Liver (tissue), 9 donors: ENCODE data around the gene ARHGEF7. TPM values are rescaled to one million over a fixed set of nuclear protein-coding genes. Genes with fewer than 3 reads are reported as not detected.

Source experiments
- DNase-seq: peaks from one replicate; pipeline ENCODE4 v3.0.0-alpha.2; 2017; ENCODE audit warnings: low spot score
- H3K27ac ChIP-seq, 2 donors: one replicate each; pipeline ENCODE4 v1.7.0; 2013; ENCODE audit warnings: inconsistent platforms in 2 of 2, low read length in 2 of 2, control low read depth in 1 of 2, low read depth in 1 of 2, mild to moderate bottlenecking in 1 of 2
- H3K27me3 ChIP-seq, 4 donors: one replicate each; pipeline versions ENCODE4 v1.6.1 to v1.7.0; 2013; ENCODE audit warnings: low read length in 3 of 4, inconsistent platforms in 1 of 4, mild to moderate bottlenecking in 1 of 4, moderate library complexity in 1 of 4; ENCODE audit not compliant: control insufficient read depth in 4 of 4, insufficient read depth in 4 of 4
- H3K36me3 ChIP-seq, 4 donors: one replicate each; pipeline versions ENCODE4 v1.6.1 to v1.7.0; 2013; ENCODE audit warnings: low read length in 3 of 4, mild to moderate bottlenecking in 3 of 4, low read depth in 1 of 4, moderate library complexity in 1 of 4; ENCODE audit not compliant: control insufficient read depth in 4 of 4, insufficient read depth in 3 of 4
- H3K4me1 ChIP-seq, 4 donors: one replicate each; pipeline versions ENCODE4 v1.6.1 to v1.7.0; 2013; ENCODE audit warnings: low read length in 3 of 4, mild to moderate bottlenecking in 3 of 4, moderate library complexity in 1 of 4; ENCODE audit not compliant: control insufficient read depth in 4 of 4, insufficient read depth in 4 of 4
- H3K4me3 ChIP-seq, 3 donors: one replicate each; pipeline versions ENCODE4 v1.6.1 to v1.7.0; 2013; ENCODE audit warnings: low read length in 3 of 3, control low read depth in 1 of 3, low read depth in 1 of 3, mild to moderate bottlenecking in 1 of 3
- H3K9ac ChIP-seq, 2 donors: one replicate each; pipeline ENCODE4 v1.7.0; 2013; ENCODE audit warnings: low read length in 2 of 2, mild to moderate bottlenecking in 2 of 2, moderate library complexity in 2 of 2, control low read depth in 1 of 2, low read depth in 1 of 2
- H3K9me3 ChIP-seq, 4 donors: one replicate each; pipeline versions ENCODE4 v1.6.1 to v1.7.0; 2013; ENCODE audit warnings: low read length in 3 of 4; ENCODE audit not compliant: control insufficient read depth in 4 of 4
- EGR1 ChIP-seq, 2 donors: IDR thresholded peaks; 2 replicates each; pipeline ENCODE4 v1.6.1; 2016 to 2018; ENCODE audit warnings: antibody characterized with exemption in 2 of 2, low read depth in 2 of 2
- FOXA1 ChIP-seq: IDR thresholded peaks from 2 replicates; pipeline ENCODE4 v1.6.1; 2016; ENCODE audit warnings: antibody characterized with exemption
- HNF4A ChIP-seq, 2 donors: conservative IDR thresholded peaks; 2 replicates each; pipeline ENCODE4 v1.6.1; 2016; ENCODE audit warnings: antibody characterized with exemption in 2 of 2, mild to moderate bottlenecking in 2 of 2
- HNF4G ChIP-seq: IDR thresholded peaks from 2 replicates; pipeline ENCODE4 v1.6.1; 2016; ENCODE audit warnings: antibody characterized with exemption
- JUND ChIP-seq, 2 donors: IDR thresholded peaks; 2 replicates each; pipeline ENCODE4 v1.6.1; 2016; ENCODE audit warnings: antibody characterized with exemption in 2 of 2
- NR2F2 ChIP-seq: IDR thresholded peaks from 2 replicates; pipeline ENCODE4 v1.6.1; 2016; ENCODE audit warnings: antibody characterized with exemption
- RAD21 ChIP-seq, 2 donors: IDR thresholded peaks; 2 replicates each; pipeline ENCODE4 v1.6.1; 2016; ENCODE audit warnings: antibody characterized with exemption in 2 of 2, mild to moderate bottlenecking in 2 of 2
- RXRA ChIP-seq, 2 donors: IDR thresholded peaks; 2 replicates each; pipeline ENCODE4 v1.6.1; 2017 to 2018; ENCODE audit warnings: antibody characterized with exemption in 2 of 2, mild to moderate bottlenecking in 1 of 2
- SP1 ChIP-seq: IDR thresholded peaks from 2 replicates; pipeline ENCODE4 v1.6.1; 2018; ENCODE audit warnings: antibody characterized with exemption, mild to moderate bottlenecking
- TAF1 ChIP-seq: conservative IDR thresholded peaks from 2 replicates; pipeline ENCODE4 v1.6.1; 2016; ENCODE audit warnings: antibody characterized with exemption, mild to moderate bottlenecking
- YY1 ChIP-seq: IDR thresholded peaks from 2 replicates; pipeline ENCODE4 v1.6.1; 2016; ENCODE audit warnings: antibody characterized with exemption, mild to moderate bottlenecking
- WGBS: extraction: QIAGEN DNeasy Blood & Tissue Kit; methylation state at CpG from one replicate; pipeline ENCODE4 v1.1.7; 2013; 5-methylcytosine and 5-hydroxymethylcytosine counted together
- polyA plus RNA-seq, 2 donors: library from polyadenylated mRNA; stranded (reverse) in 1 of 2; unstranded in 1 of 2; fragments of 200-250 nt in 1 of 2; fragments of >200 nt in 1 of 2; fragmentation: Nextera tagmentation in 1 of 2; extraction: Ambion mirVana in 1 of 2; gene quantifications; one replicate each; pipeline versions ENCODE4 v1.2.1 to v1.2.3, GENCODE V29; 2013 to 2015
- total RNA-seq, 2 donors: library from RNA; depleted of rRNA; stranded (reverse); fragments of >200 nt; gene quantifications; one replicate each; pipeline ENCODE4 v1.2.3, GENCODE V29; 2014
- TF ChIP-seq, protein P1 (sequence below): IDR thresholded peaks from 2 replicates; pipeline ENCODE4 v1.6.1; 2016; ENCODE audit warnings: antibody characterized with exemption
- TF ChIP-seq, protein P2 (sequence below): IDR thresholded peaks from 2 replicates; pipeline ENCODE4 v1.6.1; 2016; ENCODE audit warnings: antibody characterized with exemption
- TF ChIP-seq, protein P3 (sequence below): IDR thresholded peaks from 2 replicates; pipeline ENCODE4 v1.6.1; 2016; ENCODE audit warnings: antibody characterized with exemption
- TF ChIP-seq, protein P4 (sequence below): fragments of 150-350 bp; IDR thresholded peaks from 2 replicates; pipeline ENCODE4 v1.5.1; 2017; ENCODE audit warnings: improper control_type of control experiment, low read depth, low read length; ENCODE audit not compliant: missing input control
- donor health status: healthy.
- donor health status: healthy.
- donor health status: healthy.
- donor health status: healthy.
- donor health status: healthy.

The ARHGEF7 gene
- total and polyA plus RNA-seq, 4 donors = 10.3 to 37.5 (median 20.1) TPM

DNA sequence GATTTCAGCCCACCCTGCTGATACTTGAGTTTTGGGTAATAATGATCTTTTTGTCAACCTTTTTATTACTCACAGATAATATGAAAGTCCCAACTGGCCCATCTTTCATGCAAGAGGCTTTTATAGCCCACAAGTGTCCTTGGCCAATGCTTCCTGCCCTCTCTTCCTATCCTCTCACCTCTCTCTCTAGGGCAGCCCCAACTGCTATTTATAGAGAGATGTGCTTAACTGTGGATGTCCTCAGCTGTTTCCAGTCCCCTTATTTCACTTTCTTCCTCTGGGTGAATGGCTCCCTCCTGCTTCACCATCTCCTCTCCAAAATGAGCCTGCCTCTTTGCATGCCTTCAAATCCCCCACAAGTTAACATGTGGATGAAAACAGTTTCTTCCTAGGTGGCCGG, 27.4 kb downstream of the ARHGEF7 start:
- WGBS = 67% methylated on average over 1 of the region's 1 CpG
- no peak for DNase-seq

DNA sequence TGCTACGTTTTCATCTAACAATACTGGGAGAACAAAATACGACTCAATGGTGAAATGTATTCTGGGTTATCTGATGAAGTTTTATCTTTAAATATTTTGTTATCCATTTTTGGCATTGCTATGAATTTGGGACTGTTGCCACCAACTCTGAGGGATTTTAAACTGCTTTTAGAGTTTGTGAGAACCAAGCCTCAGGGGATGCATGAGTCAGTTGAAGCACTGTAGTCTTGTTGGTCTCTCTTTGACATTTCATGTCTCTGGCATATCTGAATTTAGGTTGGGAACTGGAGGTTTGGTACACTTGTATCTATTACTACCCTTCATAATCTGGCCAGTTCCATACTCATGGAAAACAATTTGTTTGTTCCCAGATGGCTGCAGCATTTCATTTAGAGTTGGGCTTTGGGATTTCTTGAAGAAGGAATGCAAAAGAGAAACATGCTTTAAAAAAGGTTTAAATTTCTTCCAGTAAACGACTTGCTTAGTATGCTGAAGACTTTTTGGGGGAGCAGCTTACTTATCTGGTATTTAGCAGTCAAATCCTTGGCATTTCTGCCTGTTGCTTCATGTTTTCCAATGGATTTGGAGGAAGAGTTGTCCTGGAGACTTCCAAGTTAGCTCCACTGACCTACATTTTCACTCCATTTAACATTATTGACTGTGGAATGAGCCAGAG, 28.9 kb downstream of the ARHGEF7 start:
- TF ChIP-seq EGR1 (IDR thresholded peaks at IDR 0.05; ENCODE audit: low read depth in 2 of 2) (no peak), SP1 (no peak), TAF1 (no peak), RXRA (IDR thresholded peaks at IDR 0.05) (no peak), HNF4A (conservative IDR thresholded peaks at IDR 0.05) (no peak), YY1 (no peak), FOXA1 (no peak), NR2F2 (no peak), JUND (IDR thresholded peaks at IDR 0.05) (no peak), HNF4G (no peak), RAD21 (IDR thresholded peaks at IDR 0.05) (no peak)
- TF ChIP-seq, protein P1, sequence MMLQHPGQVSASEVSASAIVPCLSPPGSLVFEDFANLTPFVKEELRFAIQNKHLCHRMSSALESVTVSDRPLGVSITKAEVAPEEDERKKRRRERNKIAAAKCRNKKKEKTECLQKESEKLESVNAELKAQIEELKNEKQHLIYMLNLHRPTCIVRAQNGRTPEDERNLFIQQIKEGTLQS = no peak
- TF ChIP-seq, protein P2, sequence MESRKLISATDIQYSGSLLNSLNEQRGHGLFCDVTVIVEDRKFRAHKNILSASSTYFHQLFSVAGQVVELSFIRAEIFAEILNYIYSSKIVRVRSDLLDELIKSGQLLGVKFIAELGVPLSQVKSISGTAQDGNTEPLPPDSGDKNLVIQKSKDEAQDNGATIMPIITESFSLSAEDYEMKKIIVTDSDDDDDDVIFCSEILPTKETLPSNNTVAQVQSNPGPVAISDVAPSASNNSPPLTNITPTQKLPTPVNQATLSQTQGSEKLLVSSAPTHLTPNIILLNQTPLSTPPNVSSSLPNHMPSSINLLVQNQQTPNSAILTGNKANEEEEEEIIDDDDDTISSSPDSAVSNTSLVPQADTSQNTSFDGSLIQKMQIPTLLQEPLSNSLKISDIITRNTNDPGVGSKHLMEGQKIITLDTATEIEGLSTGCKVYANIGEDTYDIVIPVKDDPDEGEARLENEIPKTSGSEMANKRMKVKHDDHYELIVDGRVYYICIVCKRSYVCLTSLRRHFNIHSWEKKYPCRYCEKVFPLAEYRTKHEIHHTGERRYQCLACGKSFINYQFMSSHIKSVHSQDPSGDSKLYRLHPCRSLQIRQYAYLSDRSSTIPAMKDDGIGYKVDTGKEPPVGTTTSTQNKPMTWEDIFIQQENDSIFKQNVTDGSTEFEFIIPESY = no peak
- TF ChIP-seq, protein P3, sequence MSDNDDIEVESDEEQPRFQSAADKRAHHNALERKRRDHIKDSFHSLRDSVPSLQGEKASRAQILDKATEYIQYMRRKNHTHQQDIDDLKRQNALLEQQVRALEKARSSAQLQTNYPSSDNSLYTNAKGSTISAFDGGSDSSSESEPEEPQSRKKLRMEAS = no peak
- TF ChIP-seq, protein P4, sequence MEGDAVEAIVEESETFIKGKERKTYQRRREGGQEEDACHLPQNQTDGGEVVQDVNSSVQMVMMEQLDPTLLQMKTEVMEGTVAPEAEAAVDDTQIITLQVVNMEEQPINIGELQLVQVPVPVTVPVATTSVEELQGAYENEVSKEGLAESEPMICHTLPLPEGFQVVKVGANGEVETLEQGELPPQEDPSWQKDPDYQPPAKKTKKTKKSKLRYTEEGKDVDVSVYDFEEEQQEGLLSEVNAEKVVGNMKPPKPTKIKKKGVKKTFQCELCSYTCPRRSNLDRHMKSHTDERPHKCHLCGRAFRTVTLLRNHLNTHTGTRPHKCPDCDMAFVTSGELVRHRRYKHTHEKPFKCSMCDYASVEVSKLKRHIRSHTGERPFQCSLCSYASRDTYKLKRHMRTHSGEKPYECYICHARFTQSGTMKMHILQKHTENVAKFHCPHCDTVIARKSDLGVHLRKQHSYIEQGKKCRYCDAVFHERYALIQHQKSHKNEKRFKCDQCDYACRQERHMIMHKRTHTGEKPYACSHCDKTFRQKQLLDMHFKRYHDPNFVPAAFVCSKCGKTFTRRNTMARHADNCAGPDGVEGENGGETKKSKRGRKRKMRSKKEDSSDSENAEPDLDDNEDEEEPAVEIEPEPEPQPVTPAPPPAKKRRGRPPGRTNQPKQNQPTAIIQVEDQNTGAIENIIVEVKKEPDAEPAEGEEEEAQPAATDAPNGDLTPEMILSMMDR = no peak
- Histone ChIP-seq H3K4me1 (no peaks in the 10 kb centered on the region), H3K9me3 (no peaks in the 10 kb centered on the region), H3K36me3 (no peaks in the 10 kb centered on the region), H3K9ac (no peak overlapping the region), H3K27me3 (no peaks in the 10 kb centered on the region), H3K4me3 (no peak overlapping the region), H3K27ac (no peak overlapping the region)
- no peak for DNase-seq
- 71% methylated on average over 3 of the region's 3 CpGs for WGBS

More for the DNA sequence above, 27.4 kb downstream of the ARHGEF7 start:
- TF ChIP-seq, protein P2 = no peak
- TF ChIP-seq RAD21 (IDR thresholded peaks at IDR 0.05) = no peak
- no peak for TF ChIP-seq HNF4A (conservative IDR thresholded peaks at IDR 0.05)
- no peaks in the 10 kb centered on the region for H3K9me3 ChIP-seq
- no peaks in the 10 kb centered on the region for H3K27me3 ChIP-seq
- H3K4me3 ChIP-seq = no peak overlapping the region
- no peak overlapping the region for H3K9ac ChIP-seq
- no peak overlapping the region for H3K27ac ChIP-seq
- H3K4me1 ChIP-seq = no peaks in the 10 kb centered on the region
- H3K36me3 ChIP-seq = no peaks in the 10 kb centered on the region
